SKM-1 treated with dmso at 0.1 percent for 144 hours (cell line): ENCODE results near the gene KLB.
"Not testable (repeated sequence)": the region's sequence is repeated elsewhere in the genome, so short reads cannot be mapped to it uniquely, and the experiment has no call there.

Source experiments
- DNase-seq: peaks from one replicate; lab custom pipeline; 2025; ENCODE audit not compliant: unreplicated experiment; lab: John Stamatoyannopoulos, UW

Gene KLB

DNA sequence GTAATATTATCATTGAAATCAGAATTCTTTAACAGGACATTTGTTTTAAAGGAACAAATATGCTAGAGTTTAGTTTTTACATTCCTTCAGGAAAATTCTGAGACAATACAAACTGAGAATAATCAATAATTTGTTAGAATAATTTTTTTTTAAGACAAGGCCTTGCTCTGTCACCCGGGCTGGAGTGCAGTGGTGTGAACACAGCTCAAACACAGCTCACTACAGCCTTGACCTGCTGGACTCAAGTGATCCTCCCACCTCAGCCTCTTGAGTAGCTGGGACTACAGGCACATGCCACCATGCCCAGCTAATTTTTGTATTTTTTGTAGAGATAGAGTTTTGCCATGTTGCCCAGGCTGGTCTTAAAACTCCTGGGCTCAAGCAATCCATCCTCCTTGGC is 18.6 kb downstream of the KLB start:
- DNase-seq, result not testable (repeated sequence)

DNA sequence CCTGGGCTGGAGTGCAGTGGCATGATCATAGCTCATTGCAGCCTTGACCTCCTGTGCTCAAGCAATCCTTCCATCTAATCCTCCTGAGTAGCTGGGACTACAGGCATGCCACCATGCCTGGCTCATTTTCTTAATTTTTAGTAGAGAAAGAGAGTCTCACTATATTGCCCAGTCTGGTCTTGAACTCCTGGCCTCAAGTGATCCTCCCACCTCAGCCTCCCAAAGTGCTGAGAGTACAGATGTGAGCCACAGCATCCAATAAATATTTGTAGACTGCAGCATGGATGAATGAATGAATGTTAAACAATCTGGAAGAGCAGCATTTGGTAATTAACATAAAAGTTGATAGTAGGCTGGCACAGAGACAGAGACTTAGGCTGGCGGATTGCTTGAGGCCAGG is 20.0 kb downstream of the KLB start:
- no peak for DNase-seq

DNA sequence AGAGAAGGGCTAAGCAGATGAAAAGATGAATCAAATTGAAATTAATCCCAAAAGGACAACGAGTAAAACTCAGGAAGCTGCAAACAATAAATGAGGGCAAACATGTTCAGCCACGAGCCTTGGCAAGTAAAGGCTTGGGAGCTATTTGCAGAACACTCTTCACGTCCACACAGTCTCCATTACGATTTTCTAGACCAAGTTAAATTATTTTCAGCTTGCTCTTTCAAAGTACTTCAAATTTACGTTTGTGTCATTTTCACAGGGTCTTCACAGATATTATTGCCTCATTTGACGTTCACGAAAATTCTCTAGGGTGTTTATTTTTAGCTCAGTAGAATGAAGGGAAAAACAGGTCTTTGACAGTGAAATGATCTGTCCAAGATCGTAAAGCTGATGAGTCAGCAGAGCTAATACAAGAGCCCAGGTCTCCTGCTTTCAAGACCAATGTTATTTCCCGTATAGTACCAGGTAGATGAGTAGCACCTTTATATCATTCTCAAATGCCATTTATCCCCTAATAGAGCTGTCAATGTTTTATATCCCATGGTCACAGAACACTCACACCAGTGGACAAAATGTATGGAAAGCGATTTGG is 20.9 kb downstream of the KLB start:
- DNase-seq, result no peak

DNA sequence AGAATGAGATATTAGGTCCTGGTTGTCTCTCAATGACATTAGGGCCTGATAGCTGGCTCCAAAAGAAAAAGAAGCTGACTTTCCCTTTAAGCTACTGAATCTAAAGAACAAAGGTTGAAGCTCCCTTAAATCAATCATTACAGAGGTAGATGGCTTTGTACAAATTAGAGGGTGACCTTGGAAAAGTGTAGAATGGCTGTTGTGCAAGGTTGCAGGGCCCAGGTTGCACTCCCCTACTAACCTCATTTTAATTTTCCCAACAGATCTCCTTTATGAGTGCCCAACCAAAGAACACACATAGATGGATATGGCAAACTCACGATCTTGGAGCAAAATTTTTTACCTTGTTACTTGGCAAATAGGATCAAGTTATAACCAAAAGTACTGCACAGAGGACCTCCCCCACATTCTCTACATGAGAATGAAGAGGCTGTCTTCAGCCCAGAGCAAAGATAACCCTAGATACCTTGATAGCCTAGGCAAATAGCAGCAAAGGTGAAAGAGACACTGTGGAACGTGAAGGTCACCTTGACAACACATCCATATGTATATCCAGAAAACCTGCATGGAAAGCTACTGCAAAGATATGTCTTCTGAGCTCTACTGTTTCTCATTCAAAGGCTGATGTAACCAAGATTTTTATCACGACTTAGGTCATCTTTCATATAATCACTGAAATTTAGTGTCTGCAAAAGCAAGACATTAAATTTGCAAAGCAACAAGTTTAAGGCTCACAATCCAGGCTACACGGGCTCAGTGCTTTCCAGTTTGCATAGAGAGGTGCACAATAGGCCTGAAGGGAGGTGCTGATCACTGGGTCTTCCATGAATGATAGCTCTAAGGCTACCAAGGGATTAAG is 23.0 kb downstream of the KLB start:
- no peak for DNase-seq

DNA sequence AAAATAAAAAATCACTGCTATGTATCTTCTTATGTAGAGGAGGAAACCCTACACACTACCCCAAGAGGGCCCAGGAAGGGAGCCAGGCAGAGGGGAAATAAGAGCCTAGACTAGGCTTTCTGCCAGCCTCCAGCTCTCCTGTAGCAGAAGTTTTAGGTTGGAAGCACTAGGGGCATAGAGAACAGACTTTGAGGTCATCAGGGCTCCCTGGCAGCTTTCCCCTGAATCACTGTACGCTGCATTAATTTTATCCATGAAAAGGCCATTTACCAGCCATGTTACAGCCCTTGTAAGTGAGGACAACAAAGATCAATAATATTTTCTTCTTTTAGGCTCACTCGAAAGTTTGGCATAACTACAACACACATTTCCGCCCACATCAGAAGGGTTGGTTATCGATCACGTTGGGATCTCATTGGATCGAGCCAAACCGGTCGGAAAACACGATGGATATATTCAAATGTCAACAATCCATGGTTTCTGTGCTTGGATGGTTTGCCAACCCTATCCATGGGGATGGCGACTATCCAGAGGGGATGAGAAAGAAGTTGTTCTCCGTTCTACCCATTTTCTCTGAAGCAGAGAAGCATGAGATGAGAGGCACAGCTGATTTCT is 27.3 kb downstream of the KLB start:
- DNase-seq, result no peak

DNA sequence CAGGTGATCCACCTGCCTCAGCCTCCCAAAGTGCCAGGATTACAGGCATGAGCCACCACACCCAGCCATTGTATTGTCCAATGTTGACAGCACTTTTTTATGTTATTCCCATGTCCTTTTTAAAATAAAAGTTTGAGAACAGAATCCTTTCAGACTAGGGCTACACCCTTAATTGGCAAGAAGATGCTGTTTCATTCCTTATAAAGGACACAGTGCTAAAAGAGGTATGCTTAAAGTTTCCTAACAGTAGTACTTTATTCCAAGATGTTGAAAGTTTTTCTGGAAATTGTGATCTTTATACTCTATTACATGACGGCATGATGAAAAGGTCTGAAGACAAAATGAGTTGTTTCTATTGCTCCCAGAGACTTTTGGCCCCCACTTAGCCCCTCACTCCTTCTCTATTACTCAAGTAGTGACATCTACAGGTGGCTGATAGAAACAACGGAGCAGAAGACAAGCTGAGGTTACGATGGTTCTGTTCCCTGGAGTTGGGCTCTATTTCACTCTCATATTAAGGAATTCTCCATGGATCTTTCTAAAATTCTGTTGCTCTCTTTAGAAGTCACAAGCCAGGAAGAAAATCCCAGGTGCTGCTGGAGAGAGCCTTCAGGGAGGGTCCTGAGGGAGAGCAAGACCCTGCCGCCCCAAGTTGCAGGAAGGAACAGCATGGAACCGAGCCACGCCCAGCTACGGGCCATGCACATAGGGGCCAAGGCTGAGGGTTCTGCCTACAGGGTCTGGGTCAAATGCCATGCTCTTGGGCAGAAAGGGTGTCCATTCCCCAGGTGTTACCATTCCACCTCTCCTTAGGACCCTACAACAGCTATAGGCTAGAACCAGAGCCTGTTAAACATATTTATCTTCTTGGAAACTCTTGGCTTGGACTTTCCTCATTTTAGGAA is 29.2 kb downstream of the KLB start:
- no peak for DNase-seq

DNA sequence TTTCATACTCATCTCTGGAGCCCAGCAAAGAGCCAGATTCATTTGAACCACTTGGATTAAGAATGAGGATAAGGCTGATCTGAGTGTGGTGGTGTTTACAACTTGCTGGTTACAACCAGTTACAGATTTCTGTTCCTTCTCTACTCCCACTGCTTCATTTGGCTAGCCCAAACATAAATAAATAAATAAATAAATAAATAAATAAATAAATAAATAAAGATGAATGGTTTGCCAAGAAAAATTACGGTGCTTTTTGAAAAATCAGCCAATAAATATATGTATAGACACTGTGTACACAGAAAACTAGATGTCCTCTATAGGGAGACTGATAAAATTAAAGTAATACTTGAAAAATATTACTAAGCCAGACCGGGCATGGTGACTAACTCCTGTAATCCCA is 34.9 kb downstream of the KLB start:
- no peak for DNase-seq

DNA sequence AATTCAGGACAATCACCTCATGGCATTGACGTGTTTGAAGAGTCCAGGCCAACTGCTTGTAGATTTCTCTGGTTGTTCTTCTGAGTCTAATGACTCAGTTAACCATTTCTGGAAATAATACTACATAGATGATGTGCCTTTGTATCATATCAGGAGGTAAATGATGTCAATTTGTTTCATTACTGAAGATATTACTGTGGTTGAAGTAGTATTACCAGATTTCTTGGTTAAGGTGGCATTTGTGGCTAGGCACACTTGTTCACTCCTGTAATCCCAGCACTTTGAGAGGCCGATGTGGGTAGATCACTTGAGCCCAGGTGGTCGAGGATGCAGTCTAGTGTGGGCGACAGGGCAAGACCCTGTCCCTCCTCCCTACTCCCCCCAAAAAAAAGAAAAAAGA is 36.3 kb downstream of the KLB start:
- no peak for DNase-seq

DNA sequence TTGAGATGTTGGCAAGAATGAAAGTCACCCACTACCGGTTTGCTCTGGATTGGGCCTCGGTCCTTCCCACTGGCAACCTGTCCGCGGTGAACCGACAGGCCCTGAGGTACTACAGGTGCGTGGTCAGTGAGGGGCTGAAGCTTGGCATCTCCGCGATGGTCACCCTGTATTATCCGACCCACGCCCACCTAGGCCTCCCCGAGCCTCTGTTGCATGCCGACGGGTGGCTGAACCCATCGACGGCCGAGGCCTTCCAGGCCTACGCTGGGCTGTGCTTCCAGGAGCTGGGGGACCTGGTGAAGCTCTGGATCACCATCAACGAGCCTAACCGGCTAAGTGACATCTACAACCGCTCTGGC is 39.7 kb downstream of the KLB start:
- no peak for DNase-seq

DNA sequence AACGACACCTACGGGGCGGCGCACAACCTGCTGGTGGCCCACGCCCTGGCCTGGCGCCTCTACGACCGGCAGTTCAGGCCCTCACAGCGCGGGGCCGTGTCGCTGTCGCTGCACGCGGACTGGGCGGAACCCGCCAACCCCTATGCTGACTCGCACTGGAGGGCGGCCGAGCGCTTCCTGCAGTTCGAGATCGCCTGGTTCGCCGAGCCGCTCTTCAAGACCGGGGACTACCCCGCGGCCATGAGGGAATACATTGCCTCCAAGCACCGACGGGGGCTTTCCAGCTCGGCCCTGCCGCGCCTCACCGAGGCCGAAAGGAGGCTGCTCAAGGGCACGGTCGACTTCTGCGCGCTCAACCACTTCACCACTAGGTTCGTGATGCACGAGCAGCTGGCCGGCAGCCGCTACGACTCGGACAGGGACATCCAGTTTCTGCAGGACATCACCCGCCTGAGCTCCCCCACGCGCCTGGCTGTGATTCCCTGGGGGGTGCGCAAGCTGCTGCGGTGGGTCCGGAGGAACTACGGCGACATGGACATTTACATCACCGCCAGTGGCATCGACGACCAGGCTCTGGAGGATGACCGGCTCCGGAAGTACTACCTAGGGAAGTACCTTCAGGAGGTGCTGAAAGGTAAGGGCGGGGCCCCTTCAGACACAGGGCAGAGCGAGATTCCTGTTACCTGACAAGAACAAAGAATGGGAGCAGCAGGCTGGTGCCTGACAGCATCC is 40.3 kb downstream of the KLB start:
- no peak for DNase-seq

DNA sequence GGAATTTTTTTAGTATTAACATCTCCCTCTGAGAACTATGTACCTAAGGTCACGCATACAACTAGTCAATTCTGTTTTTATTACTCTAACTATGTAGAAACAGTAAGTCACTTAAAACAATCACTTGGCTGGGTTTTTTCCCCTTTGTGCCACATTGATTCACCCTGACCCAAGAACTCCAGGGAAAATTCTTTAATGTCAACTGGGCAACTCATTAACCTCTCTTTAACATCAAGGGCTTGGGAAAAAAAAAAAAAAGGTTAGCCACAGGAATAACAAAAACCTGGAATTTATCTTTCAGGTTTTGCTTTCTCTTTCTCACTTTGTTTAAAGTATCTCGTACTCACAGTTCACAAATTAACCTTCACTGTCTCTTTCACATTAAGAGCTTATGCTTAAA is 43.9 kb downstream of the KLB start:
- no peak for DNase-seq

DNA sequence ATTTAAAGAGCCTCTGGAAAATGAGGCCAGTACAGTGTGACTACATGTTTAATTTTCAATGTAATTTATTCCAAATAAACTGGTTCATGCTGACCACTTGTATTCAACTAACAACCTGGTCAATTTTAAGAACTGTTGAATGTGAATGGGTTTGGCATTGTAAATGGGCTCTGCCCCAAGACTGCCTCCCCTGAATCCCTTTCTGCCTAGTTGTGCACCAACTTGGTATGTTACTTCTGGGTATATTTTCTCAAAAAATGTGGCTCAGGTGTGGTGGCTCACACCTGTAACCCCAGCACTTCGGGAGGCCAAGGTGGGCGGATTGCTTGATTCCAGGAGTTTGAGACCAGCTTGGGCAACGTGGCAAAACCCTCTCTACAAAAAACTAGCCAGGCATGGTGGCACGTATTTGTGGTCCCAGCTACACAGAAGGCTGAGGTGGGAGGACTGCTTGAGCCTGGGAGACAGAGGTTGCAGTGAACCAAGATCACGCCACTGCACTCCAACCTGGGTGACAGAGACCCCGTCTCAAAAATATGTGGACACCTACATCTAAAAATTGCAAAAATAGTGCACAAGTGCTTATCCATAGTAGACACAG is 44.8 kb downstream of the KLB start:
- DNase-seq, result no peak

DNA sequence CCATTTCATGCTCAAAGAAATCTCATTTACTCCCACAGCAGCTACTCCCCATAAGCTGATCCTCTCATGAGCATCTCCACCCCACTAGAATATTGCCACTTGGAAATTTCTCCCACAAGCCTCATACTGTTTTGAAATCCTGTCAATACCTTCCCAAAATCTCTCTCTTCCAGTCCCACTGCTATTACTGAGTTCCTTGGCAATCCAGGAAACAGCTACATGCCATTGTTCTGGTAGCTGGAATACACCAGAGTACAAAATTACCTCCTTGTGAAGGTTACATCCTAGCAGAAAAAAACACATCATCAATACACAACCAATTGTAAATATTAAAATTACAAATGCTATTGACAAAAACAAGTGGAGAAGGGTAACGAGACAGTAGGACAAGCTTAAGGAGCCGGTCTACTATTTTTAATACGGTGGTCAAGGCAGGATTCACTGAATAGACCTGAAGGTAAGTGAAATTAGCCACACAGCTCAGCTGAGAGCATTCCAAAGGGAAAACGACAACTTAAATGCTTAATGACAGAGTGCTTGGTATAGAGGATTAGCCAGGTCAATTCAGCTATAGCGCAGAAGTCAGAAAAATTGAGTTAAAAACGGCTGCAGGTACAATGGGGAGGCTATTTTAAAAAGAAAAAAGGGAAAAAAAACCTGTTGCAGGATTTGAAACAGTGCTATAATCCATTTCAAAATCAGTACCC is 45.6 kb downstream of the KLB start:
- DNase-seq, result no peak

DNA sequence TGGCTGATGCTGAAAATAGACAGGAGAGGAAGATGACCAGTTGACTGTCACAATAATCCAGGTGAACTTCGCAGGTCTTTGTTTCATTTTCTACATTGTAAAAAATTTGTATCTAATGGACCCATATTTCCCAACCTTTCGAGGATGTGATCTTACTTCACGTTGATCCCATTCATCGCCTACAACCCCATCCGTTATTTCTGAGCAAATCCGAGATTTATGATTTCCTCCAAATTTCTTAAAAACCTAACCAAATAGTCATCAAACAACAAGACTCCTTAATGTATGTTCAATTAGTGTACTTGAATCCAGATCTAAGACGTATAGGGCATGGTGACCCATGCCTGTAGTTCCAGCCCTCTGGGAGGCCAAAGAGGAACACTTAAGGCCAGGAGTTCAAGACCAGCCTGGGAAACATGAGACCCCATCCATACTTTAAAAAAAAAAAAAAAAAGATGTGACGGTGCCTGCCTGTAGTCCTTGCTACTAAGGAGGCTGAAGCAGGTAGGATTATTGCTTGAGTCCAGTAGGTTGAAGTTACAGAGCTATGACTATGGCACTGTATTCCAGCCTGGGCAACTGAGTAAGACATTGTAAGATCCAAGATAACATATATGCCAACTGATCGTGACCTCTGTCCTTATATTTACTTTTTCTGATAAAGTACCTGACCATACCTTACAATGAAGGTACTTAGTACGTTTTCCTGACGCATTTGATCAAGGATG is 46.3 kb downstream of the KLB start:
- no peak for DNase-seq

DNA sequence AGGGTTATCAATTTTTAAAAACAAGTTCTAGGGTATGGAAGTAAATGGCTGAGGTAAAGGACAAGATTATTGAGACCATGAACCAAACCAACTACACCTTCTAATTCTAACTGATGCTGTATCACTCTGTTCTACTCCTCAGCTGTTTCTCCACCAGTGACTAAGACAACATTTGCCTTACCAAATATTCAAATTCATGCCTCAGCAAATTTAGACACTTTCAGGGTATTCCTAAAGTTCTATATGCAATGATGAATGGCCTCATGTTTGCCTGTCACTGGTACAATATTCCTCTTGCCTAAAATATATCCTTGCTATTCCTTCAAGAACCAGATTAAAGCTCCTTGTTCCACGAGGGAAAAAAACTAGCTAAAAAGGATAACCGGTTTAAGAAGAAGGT is 47.0 kb downstream of the KLB start:
- no peak for DNase-seq

DNA sequence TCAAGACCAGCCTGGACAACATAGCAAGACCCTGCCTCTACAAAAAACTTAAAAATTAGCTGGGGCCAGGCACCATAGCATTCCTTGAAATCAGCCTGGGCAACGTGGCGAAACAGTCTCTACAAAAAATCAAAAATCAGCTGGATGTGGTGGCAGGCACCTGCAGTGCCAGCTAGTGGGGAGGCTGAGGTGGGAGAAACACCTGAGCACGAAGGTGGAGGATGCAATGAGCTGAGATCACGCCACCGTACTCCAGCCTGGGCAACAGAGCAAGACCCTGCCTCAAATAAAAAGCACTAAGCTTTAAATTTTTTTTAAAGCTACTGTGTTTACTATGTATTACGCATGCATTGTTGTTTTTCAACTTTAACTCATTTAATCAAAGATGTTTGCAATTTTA is 48.8 kb downstream of the KLB start:
- DNase-seq, result no peak

DNA sequence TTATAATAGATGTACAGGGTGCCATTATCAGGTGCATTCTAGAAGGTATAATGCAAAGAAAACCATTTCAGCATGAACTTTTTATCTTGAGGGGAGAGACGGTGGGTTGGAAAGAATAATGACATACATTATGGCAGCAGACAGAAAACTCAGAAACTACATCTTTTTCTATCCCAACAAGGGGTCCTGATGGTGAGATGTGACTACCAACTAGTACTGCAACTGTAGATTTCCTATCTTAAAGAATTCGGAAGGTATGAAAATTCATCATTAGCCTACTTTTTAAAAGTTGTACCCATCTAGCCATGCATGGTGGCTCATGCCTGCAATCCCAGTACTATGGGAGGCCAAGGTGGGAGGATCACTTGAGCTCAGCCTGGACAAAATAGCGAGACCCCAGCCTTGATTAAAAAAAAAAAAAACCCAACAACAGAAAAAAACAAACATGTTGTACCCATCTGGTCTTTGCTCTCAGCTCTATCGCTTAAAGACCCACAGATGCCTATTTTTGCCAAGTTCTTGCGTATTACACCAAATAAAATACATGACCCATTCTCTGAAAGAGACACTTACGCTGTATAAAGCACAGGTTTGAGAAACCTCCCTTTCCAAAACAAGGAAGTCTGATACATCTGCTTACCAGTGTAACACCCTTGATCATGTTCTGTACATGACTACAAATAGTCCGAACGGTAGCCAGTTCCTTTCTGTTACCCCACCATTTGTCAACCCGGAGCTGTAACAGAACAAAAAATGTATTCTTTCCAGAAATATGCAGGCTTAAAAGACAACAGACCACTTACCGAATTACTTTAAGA is 50.4 kb downstream of the KLB start:
- DNase-seq, result no peak

DNA sequence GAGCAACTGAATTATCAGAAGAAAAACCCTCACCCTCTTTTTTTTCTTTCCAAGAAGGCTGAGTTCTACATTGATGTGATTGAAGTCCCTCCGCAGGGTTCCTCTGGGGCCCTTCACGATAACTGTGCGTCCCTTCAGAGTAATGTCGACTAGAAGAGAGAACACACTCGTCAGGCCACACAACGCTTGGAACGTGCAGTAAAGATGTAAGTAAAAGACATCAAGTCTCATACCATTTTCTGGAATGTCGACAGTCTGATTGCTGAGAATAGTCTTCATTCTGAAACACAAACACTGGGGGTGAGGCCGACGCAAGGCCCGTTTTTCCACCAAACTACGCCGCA is 51.4 kb downstream of the KLB start:
- not testable (repeated sequence) for DNase-seq
